Fibroblast of villous mesenchyme (primary cell): ENCODE results near the gene FAM43A. TPM values are rescaled to one million over a fixed set of nuclear protein-coding genes. Genes with fewer than 3 reads are reported as not detected.

Source experiments
- DNase-seq: peaks from one replicate; pipeline ENCODE4 v3.0.0-alpha.2; 2010; ENCODE audit warnings: low read depth
- H3K4me3 ChIP-seq: 2 replicates; pipeline ENCODE4 v1.5.1; 2011; ENCODE audit warnings: low read depth, mild to moderate bottlenecking, low read length
- total RNA-seq: library from RNA; depleted of rRNA; stranded (reverse); fragments of >200 nt; gene quantifications from 2 replicates; pipeline ENCODE4 v1.2.3, GENCODE V29; 2012
- TF ChIP-seq, protein P1 (sequence below): IDR thresholded peaks from 2 replicates; pipeline ENCODE4 v1.5.1; 2012; ENCODE audit warnings: low read depth, mild to moderate bottlenecking, low read length; ENCODE audit not compliant: insufficient read depth

The FAM43A gene
- total RNA-seq, 1 donor, result 22.0 TPM

GRCh38 chr3:194714564-194714963 lies 28.9 kb downstream of the FAM43A start:
- no peak for DNase-seq
- H3K4me3 ChIP-seq, result no peak overlapping the region
- TF ChIP-seq, protein P1, sequence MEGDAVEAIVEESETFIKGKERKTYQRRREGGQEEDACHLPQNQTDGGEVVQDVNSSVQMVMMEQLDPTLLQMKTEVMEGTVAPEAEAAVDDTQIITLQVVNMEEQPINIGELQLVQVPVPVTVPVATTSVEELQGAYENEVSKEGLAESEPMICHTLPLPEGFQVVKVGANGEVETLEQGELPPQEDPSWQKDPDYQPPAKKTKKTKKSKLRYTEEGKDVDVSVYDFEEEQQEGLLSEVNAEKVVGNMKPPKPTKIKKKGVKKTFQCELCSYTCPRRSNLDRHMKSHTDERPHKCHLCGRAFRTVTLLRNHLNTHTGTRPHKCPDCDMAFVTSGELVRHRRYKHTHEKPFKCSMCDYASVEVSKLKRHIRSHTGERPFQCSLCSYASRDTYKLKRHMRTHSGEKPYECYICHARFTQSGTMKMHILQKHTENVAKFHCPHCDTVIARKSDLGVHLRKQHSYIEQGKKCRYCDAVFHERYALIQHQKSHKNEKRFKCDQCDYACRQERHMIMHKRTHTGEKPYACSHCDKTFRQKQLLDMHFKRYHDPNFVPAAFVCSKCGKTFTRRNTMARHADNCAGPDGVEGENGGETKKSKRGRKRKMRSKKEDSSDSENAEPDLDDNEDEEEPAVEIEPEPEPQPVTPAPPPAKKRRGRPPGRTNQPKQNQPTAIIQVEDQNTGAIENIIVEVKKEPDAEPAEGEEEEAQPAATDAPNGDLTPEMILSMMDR, result no peak

DNA sequence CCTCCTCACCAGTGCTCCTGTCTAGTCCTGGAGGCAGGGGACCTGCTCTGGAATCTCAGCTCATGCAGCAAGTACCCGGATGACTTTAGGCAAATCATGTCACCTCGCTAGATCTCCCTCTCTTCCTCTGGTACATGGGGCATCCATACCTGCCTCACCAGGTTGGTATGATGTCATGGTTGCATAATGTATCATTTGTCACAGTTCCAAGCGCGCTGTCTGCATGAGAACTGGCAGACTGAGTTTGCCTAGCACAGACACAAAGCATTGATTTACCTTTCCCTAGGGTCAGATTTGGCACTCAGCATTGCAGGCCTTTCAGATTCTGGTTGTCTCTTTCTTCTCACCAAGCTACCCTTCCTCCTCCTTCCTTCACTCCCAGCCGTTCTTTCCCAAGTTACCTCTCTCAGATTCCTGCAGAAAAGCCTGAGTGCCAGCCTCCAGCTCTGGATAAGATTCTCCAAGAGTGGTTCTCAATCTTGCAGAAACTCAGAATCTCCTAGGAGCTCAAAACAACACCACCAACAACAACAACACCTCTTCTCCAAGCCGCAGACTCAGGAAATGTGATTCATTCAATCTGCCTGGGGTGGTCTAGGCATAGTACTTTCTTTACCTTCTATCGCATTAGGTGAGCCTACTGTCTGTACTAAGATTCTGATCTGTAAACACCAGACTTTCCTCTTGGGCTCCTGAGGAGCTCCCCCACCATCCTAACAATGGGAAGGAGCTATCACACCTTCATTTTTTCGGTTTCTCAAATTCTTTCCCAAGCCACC lies 29.5 kb downstream of the FAM43A start:
- TF ChIP-seq, protein P1, result no peak
- H3K4me3 ChIP-seq, result no peak overlapping the region
- no peak for DNase-seq

DNA sequence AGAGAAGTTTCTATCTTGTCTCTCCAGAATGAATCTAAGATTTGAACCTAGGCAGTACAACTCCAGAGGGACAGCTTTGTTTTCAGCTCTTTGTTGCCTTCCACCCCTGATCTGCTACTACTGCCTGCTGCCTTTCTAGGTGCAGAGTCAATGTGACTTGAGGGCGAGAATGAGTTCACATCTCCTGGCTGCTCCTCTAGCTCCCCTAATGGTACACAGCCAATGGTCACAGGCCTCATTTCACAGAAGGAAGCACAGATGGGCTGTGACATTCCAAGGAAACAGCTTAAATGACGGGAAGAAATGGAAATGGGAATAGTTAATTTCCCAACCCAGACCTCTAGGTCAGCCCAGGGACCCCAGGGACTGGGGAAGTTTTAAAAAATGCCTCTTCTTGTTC lies 32.4 kb downstream of the FAM43A start:
- H3K4me3 ChIP-seq, result no peak overlapping the region
- DNase-seq, result no peak
- TF ChIP-seq, protein P1, result no peak

GRCh38 chr3:194720048-194720447 lies 34.4 kb downstream of the FAM43A start:
- DNase-seq, result no peak
- TF ChIP-seq, protein P1, result no peak
- H3K4me3 ChIP-seq, result no peak overlapping the region

GRCh38 chr3:194723846-194724618 lies 38.3 kb downstream of the FAM43A start:
- no peak overlapping the region for H3K4me3 ChIP-seq
- DNase-seq, result no peak
- TF ChIP-seq, protein P1, result no peak

DNA sequence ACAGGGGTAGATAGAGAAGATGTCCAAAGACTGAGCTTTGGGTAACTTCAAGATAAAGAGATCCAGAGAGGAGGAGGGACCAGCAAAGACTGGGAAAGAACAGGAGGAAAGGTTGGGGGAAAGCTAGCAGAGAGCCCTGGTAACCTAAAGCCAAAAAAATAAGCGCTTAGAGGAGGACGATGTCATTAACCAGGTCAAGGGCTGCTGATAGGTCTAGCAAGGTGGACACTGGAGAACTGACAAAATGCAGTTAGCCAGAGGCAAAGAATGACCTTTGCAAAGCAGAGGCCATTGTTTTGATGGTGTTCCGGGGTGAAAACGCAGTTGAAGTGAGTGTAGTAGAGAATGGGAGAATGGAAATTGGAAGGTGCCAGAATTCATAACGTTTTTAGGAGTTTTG lies 39.7 kb downstream of the FAM43A start:
- no peak for DNase-seq
- no peak overlapping the region for H3K4me3 ChIP-seq
- TF ChIP-seq, protein P1, result no peak
